Ishikawa (cell line): ENCODE data around the gene VMAC.

Experiments
- CEBPB ChIP-seq: IDR thresholded peaks from 2 replicates; pipeline ENCODE4 v1.6.1; 2012
- CREB1 ChIP-seq: IDR thresholded peaks from 2 replicates; pipeline ENCODE4 v1.6.1; 2012; ENCODE audit warnings: low read depth
- EGR1 ChIP-seq: IDR thresholded peaks from 2 replicates; pipeline ENCODE4 v1.6.1; 2012
- EP300 ChIP-seq: IDR thresholded peaks from 2 replicates; pipeline ENCODE4 v1.6.1; 2012; ENCODE audit warnings: borderline replicate concordance
- FOXM1 ChIP-seq: IDR thresholded peaks from 2 replicates; pipeline ENCODE4 v1.6.1; 2012; ENCODE audit warnings: low read depth, borderline replicate concordance
- MAX ChIP-seq: IDR thresholded peaks from 2 replicates; pipeline ENCODE4 v1.6.1; 2012
- NFIC ChIP-seq: IDR thresholded peaks from 2 replicates; pipeline ENCODE4 v1.6.1; 2012
- RAD21 ChIP-seq: IDR thresholded peaks from 2 replicates; pipeline ENCODE4 v1.6.1; 2012; ENCODE audit warnings: low read depth
- TAF1 ChIP-seq: IDR thresholded peaks from 2 replicates; pipeline ENCODE4 v1.6.1; 2012; ENCODE audit warnings: low read depth, mild to moderate bottlenecking
- TCF12 ChIP-seq: IDR thresholded peaks from 2 replicates; pipeline ENCODE4 v1.6.1; 2012; ENCODE audit warnings: low read depth
- TEAD4 ChIP-seq: IDR thresholded peaks from 2 replicates; pipeline ENCODE4 v1.6.1; 2012
- USF1 ChIP-seq: IDR thresholded peaks from 2 replicates; pipeline ENCODE4 v1.6.1; 2012
- YY1 ChIP-seq: IDR thresholded peaks from 2 replicates; pipeline ENCODE4 v1.6.1; 2012; ENCODE audit warnings: low read depth
- ZBTB7A ChIP-seq: IDR thresholded peaks from 2 replicates; pipeline ENCODE4 v1.6.1; 2012; ENCODE audit warnings: low read depth
- TF ChIP-seq, protein P1 (sequence below): IDR thresholded peaks from 2 replicates; pipeline ENCODE4 v1.6.1; 2012; ENCODE audit warnings: low read depth, mild to moderate bottlenecking

The VMAC gene

GRCh38 chr19:5929179-5929578, 24.5 kb downstream of the VMAC start:
- TF ChIP-seq NFIC (no peak), EP300 (no peak), FOXM1 (no peak), TCF12 (no peak), MAX (no peak), USF1 (no peak), EGR1 (no peak), YY1 (no peak), ZBTB7A (no peak), RAD21 (no peak), TEAD4 (no peak), TAF1 (no peak), CEBPB (no peak), CREB1 (no peak)
- TF ChIP-seq, protein P1, sequence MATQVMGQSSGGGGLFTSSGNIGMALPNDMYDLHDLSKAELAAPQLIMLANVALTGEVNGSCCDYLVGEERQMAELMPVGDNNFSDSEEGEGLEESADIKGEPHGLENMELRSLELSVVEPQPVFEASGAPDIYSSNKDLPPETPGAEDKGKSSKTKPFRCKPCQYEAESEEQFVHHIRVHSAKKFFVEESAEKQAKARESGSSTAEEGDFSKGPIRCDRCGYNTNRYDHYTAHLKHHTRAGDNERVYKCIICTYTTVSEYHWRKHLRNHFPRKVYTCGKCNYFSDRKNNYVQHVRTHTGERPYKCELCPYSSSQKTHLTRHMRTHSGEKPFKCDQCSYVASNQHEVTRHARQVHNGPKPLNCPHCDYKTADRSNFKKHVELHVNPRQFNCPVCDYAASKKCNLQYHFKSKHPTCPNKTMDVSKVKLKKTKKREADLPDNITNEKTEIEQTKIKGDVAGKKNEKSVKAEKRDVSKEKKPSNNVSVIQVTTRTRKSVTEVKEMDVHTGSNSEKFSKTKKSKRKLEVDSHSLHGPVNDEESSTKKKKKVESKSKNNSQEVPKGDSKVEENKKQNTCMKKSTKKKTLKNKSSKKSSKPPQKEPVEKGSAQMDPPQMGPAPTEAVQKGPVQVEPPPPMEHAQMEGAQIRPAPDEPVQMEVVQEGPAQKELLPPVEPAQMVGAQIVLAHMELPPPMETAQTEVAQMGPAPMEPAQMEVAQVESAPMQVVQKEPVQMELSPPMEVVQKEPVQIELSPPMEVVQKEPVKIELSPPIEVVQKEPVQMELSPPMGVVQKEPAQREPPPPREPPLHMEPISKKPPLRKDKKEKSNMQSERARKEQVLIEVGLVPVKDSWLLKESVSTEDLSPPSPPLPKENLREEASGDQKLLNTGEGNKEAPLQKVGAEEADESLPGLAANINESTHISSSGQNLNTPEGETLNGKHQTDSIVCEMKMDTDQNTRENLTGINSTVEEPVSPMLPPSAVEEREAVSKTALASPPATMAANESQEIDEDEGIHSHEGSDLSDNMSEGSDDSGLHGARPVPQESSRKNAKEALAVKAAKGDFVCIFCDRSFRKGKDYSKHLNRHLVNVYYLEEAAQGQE, result no peak

GRCh38 chr19:5929625-5930024, 25.0 kb downstream of the VMAC start:
- TF ChIP-seq TCF12 (no peak), ZBTB7A (no peak), TEAD4 (no peak), TAF1 (no peak), NFIC (no peak), RAD21 (no peak), EGR1 (no peak), YY1 (no peak)

DNA sequence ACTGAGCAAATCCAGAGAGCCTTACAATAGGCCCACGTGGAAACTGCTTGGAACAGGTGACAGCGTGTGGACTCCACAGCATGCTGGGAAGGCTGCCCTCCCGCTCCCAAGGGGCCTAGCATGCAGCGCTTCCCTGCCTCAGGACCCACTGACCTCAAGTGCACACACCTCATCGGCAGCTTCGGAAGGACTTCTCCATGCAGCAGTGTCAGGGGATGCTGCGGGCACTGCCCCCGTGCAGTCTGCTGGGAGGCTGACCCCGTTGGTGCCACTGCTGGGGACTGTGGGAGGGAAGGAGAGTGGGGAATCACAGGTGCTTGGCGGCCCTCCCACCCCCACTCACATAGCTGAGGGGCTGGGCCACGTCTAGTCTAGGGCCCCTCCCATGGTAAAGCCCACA, 26.6 kb downstream of the VMAC start:
- TF ChIP-seq, protein P1, result no peak
- TF ChIP-seq EGR1 (no peak), TCF12 (no peak), RAD21 (no peak), EP300 (no peak), YY1 (no peak), TEAD4 (no peak), NFIC (no peak)

GRCh38 chr19:5932146-5932545, 27.5 kb downstream of the VMAC start:
- TF ChIP-seq FOXM1 (no peak), TAF1 (no peak), CEBPB (no peak), ZBTB7A (no peak), TEAD4 (no peak), MAX (no peak), CREB1 (no peak), NFIC (no peak), USF1 (no peak), YY1 (no peak), TCF12 (no peak)
- TF ChIP-seq, protein P1, result no peak
